GM21526 (cell line): ENCODE results near the gene GALNT5.

Experiments used
- ATAC-seq: cut with Tn5 transposase; IDR thresholded peaks from one replicate; pipeline ENCODE4 v1.9.1; 2021; ENCODE audit warnings: moderate library complexity; ENCODE audit not compliant: unreplicated experiment, low FRiP score

Gene GALNT5

GRCh38 chr2:157283468-157283867, 26.0 kb downstream of the GALNT5 start:
- ATAC-seq, result no peak

- ATAC-seq, result no peak
Measured at GRCh38 chr2:157287160-157287559, 29.7 kb downstream of the GALNT5 start.

GRCh38 chr2:157290525-157290924, 33.0 kb downstream of the GALNT5 start:
- ATAC-seq, result no peak

DNA sequence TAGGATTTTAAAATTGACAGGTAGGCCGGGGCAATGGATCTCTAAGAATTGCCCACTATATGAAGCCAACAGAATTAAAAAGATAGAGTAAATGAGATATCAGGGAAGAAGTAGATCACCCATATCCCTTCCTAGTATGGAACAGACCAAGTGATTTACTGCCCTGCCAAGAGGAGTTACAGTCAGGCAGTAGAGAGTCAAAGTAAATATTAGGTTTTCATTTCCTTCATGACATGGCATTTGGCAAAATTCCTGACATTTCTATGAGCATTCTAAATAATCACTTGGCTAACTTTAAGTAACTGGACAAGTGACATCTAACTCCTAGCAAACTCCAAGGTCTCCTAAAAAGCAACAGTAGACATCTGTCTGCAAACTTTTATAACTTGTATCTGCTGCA, 33.5 kb downstream of the GALNT5 start:
- ATAC-seq, result no peak

DNA sequence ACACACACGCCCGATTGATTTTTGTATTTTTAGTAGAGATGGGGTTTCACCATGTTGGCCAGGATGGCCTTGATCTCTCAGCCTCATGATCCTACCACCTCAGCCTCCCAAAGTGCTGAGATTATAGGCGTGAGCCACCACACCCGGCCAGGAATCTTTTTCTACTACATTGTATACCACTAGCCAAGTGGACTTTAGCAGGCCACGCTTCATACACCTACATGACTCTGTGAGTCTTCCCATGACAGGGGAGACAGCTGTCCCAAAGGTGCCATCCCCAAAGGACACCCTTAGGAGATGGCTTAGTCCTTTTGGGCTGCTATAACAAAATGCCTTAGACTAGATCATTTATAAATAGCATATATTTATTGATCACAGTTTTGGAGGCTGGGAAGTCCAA, 35.3 kb downstream of the GALNT5 start:
- ATAC-seq, result no peak

DNA sequence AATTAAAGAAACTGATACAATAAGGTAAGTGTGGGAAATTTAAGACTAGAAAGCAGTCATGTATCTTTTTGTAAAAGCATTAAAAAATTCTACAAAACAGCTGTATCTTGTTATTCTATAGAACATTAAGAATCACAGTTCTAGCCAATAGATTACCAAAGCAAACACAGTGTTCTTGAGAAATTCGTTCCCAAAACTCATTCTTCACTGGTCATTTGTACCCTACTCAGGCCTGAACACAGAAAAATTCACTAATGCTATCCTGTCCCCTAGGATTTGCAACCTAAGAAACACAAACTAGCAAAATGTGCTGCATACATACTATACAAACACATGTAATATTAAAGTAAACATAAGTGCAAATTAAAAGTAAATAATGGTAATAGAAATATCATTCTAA, 39.0 kb downstream of the GALNT5 start:
- no peak for ATAC-seq

DNA sequence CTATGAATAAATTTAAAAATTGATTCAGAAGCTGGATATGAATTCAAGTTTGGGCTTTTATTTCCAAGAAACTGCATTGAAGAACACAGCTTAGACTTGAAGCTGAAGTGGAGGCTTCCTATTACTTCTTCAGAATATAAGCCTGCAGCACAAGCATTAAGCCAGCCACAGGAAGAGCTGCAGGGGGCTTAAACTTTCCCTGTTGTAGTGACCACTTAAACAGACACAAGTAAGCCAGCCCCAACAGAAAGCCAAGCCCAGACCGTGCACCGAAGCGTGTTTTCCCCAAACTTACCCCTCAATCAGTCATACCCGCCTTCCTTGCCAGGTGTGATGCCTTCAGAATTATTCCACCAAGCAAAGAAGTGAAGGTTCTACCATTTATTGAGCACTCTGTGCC, 39.5 kb downstream of the GALNT5 start:
- no peak for ATAC-seq

DNA sequence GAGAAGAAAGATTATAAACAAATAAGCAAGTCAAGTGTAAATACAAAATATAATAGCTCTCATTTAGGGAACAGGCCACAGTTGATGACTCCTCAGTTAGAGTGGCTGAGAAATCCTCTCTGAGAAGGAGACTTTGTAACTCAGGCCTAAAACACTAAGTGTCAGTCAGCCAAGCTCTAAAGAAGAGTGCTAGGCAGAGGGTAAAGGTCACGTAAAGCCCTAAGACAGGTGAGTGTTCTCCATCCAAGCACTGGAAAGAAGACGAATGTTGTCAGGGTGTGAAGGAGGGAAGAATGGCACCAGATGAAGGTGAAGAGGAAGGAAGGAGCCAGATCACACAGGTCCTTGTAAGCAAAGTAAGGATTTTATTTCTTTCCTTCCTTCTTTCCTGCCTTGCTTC, 43.8 kb downstream of the GALNT5 start:
- ATAC-seq, result no peak

- peak; percentile 80 for ATAC-seq
Measured at GRCh38 chr2:157302492-157303099, 45.1 kb downstream of the GALNT5 start.

DNA sequence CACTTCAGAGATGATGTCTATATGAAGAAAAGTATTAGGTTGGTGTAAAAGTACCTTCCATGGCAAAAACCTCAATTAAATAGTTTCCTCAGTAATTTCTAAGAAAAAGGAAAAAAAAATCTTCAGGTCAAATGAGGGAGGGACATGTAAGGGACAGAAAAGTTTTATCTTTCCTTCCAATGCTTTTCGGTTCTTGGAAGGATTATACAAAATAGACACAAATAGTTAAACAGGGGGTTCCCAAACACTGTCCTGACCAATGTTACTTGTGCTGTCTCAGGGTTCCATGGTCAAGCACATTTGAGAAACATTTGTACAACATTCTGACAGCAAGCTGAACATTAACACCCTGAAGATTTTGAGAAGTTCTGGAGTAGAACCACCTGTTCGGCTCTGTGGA, 46.1 kb downstream of the GALNT5 start:
- no peak for ATAC-seq

DNA sequence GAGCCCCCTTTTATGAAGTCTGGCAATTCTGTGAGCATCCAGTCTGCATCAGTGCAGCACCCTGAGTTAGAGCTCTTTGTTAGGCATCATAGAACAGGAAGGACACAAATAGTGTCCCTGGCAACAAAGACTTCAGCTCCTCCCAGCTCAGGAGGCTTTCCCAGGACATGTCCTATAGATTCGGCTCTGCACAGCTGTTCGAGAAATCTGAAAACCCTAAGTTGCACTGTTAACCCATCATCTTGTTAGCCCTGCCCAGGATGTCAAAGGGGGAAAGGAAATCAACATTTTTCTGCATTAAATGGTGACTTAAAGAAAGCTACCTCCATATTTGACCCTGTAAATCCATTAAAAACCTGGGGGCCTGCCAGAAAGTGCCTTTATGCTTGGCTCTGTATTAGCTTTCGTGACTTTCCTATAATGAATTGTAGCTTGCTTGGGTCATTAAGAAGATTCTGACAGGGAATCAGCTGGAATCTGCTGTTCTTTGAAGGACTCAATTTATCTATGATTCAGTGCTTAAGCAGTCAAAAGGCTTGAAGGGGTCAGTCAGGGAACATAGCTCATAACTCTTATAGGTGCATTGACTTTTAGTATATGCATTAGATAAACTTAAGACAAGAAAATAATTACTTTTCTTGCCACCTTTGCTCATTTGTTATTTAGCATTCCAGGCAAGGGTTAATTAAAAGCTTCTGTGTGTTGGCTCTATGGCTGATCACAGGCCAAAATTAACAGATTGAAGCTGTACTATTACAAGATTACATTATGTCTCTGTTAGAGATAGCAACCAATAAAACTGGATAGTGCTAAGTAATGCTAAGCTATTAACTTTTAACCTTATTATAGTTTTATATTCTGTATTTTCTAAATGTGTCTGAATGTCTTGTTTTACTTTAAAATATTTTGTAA, 47.6 kb downstream of the GALNT5 start:
- ATAC-seq, result no peak

GRCh38 chr2:157305723-157306110, 48.2 kb downstream of the GALNT5 start:
- ATAC-seq, result no peak

- no peak for ATAC-seq
Measured at GRCh38 chr2:157307021-157307420, 49.5 kb downstream of the GALNT5 start.

DNA sequence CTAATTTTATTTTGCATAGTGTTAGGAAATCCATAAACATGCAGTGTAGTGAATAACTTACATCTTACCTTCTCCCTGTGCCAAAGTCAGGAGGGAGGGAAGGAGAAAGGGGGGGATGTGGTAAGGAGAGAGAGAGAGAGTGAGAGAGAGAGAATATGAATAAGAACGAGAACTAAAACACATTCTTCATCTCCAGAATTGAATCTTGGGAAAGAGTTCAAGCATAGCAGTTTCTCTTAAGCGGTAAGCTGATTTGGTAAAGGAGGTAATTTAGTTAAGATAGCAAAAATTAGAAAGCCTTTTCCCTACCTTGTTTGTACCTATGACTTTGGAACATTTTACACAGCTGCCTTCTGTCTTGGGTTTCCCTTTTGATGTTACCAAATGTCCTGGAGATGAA, 52.4 kb downstream of the GALNT5 start:
- no peak for ATAC-seq

DNA sequence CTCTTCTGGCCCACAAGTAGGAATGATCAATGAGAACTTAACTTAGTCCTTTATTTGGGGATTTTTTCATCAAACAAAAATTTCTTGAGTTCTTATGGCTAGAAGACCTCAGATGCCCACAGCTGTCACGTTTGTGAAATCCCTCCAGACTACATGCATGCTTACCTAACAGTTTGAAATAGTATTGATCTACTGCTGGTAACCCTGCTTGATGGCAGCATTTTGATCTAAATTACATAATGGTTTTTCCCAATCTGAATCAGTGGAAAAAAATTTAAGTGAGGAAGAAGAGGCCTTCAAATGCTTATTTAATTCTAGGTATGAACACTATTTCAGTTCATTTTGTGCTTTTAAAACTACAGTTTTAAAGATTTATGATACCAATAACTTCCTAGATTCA, 54.2 kb downstream of the GALNT5 start:
- ATAC-seq, result no peak

- no peak for ATAC-seq
Measured at GRCh38 chr2:157312866-157313486, 55.5 kb downstream of the GALNT5 start.

GRCh38 chr2:157315901-157316300, 58.4 kb downstream of the GALNT5 start:
- ATAC-seq, result no peak

DNA sequence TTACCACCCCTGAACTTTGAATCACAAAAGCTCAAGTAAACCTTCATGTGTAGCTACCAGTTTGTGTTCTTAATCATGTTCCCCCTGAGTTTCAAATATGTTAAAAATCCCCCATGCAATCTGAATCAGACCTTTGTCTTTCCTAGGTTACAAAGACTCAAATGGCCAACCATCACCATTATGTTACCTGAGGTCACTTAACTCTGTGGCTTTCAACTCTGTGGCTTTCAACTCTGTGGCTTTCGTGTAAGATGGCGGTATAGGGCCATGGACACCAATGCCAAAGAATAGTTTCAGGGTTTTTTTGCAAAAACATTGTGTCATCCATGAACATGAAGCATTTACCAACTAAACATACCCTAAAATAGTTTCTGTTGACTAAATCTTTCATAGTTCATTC, 61.4 kb downstream of the GALNT5 start:
- no peak for ATAC-seq

GRCh38 chr2:157319795-157320194, 62.3 kb downstream of the GALNT5 start:
- no peak for ATAC-seq

GRCh38 chr2:157320409-157320808, 62.9 kb downstream of the GALNT5 start:
- no peak for ATAC-seq

DNA sequence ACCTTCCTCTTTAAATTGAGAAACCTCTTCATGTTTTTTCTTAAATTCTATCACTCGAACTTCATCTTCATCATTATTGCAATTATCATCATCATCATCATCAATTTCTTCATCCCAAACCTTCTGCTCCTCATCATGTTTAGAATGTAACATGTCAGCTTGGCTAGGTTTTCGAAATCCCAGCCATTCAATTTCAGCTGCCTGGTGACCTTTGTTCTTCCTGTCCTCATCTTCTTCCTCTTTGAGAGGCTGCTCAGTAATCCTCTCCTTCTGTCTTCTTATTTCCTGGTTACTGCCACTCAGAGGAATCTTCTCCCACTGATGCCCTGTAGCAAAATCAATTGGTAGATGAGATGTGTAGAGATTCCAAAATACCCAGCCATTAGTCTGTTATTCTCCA, 64.0 kb downstream of the GALNT5 start:
- ATAC-seq, result no peak

- no peak for ATAC-seq
Measured at GRCh38 chr2:157322432-157322831, 64.9 kb downstream of the GALNT5 start.
